Activated B cell treated with CpG ODN at 0.5 μM for 24 hours (primary cell): ENCODE measurements around the gene WIPF3. TPM values are rescaled to one million over a fixed set of nuclear protein-coding genes. Genes with fewer than 3 reads are reported as not detected.

Experiments used
- ATAC-seq: fragments of 200-7000 bp; cut with Tn5 transposase; one replicate; pipeline ENCODE4 v1.10.0; 2021; ENCODE audit warnings: low read depth, mild to moderate bottlenecking, moderate library complexity
- CTCF ChIA-PET: fragments of 350-600 bp; sonication (Branson Sonifier 250); formaldehyde crosslinking; loops from one replicate; lab custom pipeline; 2021; ENCODE audit warnings: antibody characterized with exemption; lab: Charles Lee
- POLR2A ChIA-PET: fragments of 350-600 bp; sonication (Branson Sonifier 250); formaldehyde crosslinking; loops from one replicate; lab custom pipeline; 2021; ENCODE audit warnings: antibody characterized with exemption; lab: Charles Lee
- DNase-seq: peaks from one replicate; pipeline ENCODE4 v3.0.0; 2022
- H3K27ac Mint-ChIP-seq: one replicate; pipeline ENCODE4 v1.8.0; 2020; ENCODE audit warnings: mixed read lengths
- H3K27me3 Mint-ChIP-seq: one replicate; pipeline ENCODE4 v1.8.0; 2021; ENCODE audit warnings: mixed read lengths
- H3K36me3 Mint-ChIP-seq: one replicate; pipeline ENCODE4 v1.8.0; 2021; ENCODE audit warnings: low read depth, mixed read lengths
- H3K4me1 Mint-ChIP-seq: one replicate; pipeline ENCODE4 v1.8.0; 2021; ENCODE audit warnings: mixed read lengths
- H3K4me3 Mint-ChIP-seq: one replicate; pipeline ENCODE4 v1.8.0; 2020; ENCODE audit warnings: mild to moderate bottlenecking, mixed read lengths
- H3K9me3 Mint-ChIP-seq: one replicate; pipeline ENCODE4 v1.8.0; 2020; ENCODE audit warnings: mixed read lengths
- CTCF ChIP-seq: fragments of 200-600 bp; IDR thresholded peaks from one replicate; pipeline ENCODE4 v1.8.0; 2022; ENCODE audit warnings: antibody characterized with exemption, mild to moderate bottlenecking
- intact Hi-C: fragments of 100-400 bp; cut with micrococcal nuclease; formaldehyde crosslinking; loops from one replicate; pipeline ENCODE4 v1.15.1; 2024
- total RNA-seq: library from RNA; stranded (reverse); gene quantifications from 2 replicates; pipeline ENCODE4 v1.2.3, GENCODE V29; 2022

The WIPF3 gene
- total RNA-seq, 1 donor from 2014 or later = not detected

GRCh38 chr7:29801929-29802328 is 4.4 kb upstream of the WIPF3 start:
- no peak overlapping the region for H3K27ac Mint-ChIP-seq
- intact Hi-C loops = no loop called here
- TF ChIP-seq CTCF = no peak
- DNase-seq (no peak), ATAC-seq (no peak)
- no peaks in the 10 kb centered on the region for H3K36me3 Mint-ChIP-seq
- POLR2A ChIA-PET = no interaction called here
- no peaks in the 10 kb centered on the region for H3K9me3 Mint-ChIP-seq
- peaks cover 50% of the 10 kb centered on the region for H3K27me3 Mint-ChIP-seq
- no peak overlapping the region for H3K4me3 Mint-ChIP-seq
- H3K4me1 Mint-ChIP-seq = peaks cover 2% of the 10 kb centered on the region
- CTCF ChIA-PET = no interaction called here

- Mint-ChIP-seq H3K9me3 (no peaks in the 10 kb centered on the region), H3K27ac (no peak overlapping the region), H3K4me3 (no peak overlapping the region), H3K36me3 (no peaks in the 10 kb centered on the region), H3K27me3 (peaks cover 70% of the 10 kb centered on the region), H3K4me1 (peaks cover 7% of the 10 kb centered on the region)
- ATAC-seq (no peak), DNase-seq (no peak)
- no peak for TF ChIP-seq CTCF
- POLR2A ChIA-PET = no interaction called here
- intact Hi-C loops = no loop called here
- CTCF ChIA-PET = no interaction called here
Observed at GRCh38 chr7:29805031-29805430, 1.3 kb upstream of the WIPF3 start.

GRCh38 chr7:29805886-29806207 is 461 bp upstream of the WIPF3 start:
- Mint-ChIP-seq H3K36me3 (no peaks in the 10 kb centered on the region), H3K4me1 (peaks cover 7% of the 10 kb centered on the region), H3K9me3 (no peaks in the 10 kb centered on the region), H3K4me3 (no peak overlapping the region), H3K27ac (no peak overlapping the region), H3K27me3 (peaks cover 75% of the 10 kb centered on the region)
- intact Hi-C loops = no loop called here
- DNase-seq (no peak), ATAC-seq (no peak)
- ChIA-PET POLR2A (no interaction called here), CTCF (no interaction called here)
- no peak for TF ChIP-seq CTCF

GRCh38 chr7:29806995-29807841 is 910 bp downstream of the WIPF3 start:
- CTCF ChIA-PET = no interaction called here
- intact Hi-C loops = no loop called here
- ATAC-seq = no peak
- Mint-ChIP-seq H3K27me3 (peaks cover 68% of the 10 kb centered on the region), H3K27ac (no peak overlapping the region), H3K36me3 (no peaks in the 10 kb centered on the region), H3K9me3 (no peaks in the 10 kb centered on the region), H3K4me1 (peaks cover 7% of the 10 kb centered on the region), H3K4me3 (peak overlapping the region; percentile 25)
- no peak for DNase-seq
- no peak for TF ChIP-seq CTCF
- POLR2A ChIA-PET = no interaction called here

- H3K27ac Mint-ChIP-seq = no peak overlapping the region
- no peaks in the 10 kb centered on the region for H3K9me3 Mint-ChIP-seq
- peaks cover 7% of the 10 kb centered on the region for H3K4me1 Mint-ChIP-seq
- intact Hi-C loops = no loop called here
- ATAC-seq (no peak), DNase-seq (no peak)
- TF ChIP-seq CTCF = no peak
- H3K36me3 Mint-ChIP-seq = no peaks in the 10 kb centered on the region
- H3K27me3 Mint-ChIP-seq = peaks cover 63% of the 10 kb centered on the region
- H3K4me3 Mint-ChIP-seq = no peak overlapping the region
- ChIA-PET CTCF (no interaction called here), POLR2A (no interaction called here)
Observed at GRCh38 chr7:29808075-29808801, 1.9 kb downstream of the WIPF3 start.
